ENCODE results near the gene OPCML.

Gene OPCML

GRCh38 chr11:132987936-132988335 lies 544.4 kb downstream of the OPCML start:
- no peak for TF ChIP-seq CTCF (IDR thresholded peaks at IDR 0.05)

GRCh38 chr11:132983641-132983978 lies 548.7 kb downstream of the OPCML start:
- no peak for TF ChIP-seq CTCF (IDR thresholded peaks at IDR 0.05)

- no peak for TF ChIP-seq CTCF (IDR thresholded peaks at IDR 0.05)
Measured at GRCh38 chr11:132982772-132983640, 549.3 kb downstream of the OPCML start.

- TF ChIP-seq CTCF (IDR thresholded peaks at IDR 0.05) = no peak
Measured at GRCh38 chr11:132981131-132981956, 551.0 kb downstream of the OPCML start.

- TF ChIP-seq CTCF (IDR thresholded peaks at IDR 0.05) = no peak
Measured at GRCh38 chr11:132980670-132981069, 551.6 kb downstream of the OPCML start.

GRCh38 chr11:132977746-132978145 lies 554.6 kb downstream of the OPCML start:
- TF ChIP-seq CTCF (IDR thresholded peaks at IDR 0.05) = no peak

- no peak for TF ChIP-seq CTCF (IDR thresholded peaks at IDR 0.05)
Measured at GRCh38 chr11:132977241-132977640, 555.1 kb downstream of the OPCML start.
